Measurements from ENCODE around the gene FUT4. TPM values are rescaled to one million over a fixed set of nuclear protein-coding genes. Genes with fewer than 3 reads are reported as not detected.

The FUT4 gene
- total RNA-seq, 1 donor: 4.3 TPM

- no peak overlapping the region for H3K4me3 ChIP-seq (ENCODE audit: low read depth, low read length)
- DNase-seq (ENCODE audit: low read depth): no peak
- TF ChIP-seq, protein P1, sequence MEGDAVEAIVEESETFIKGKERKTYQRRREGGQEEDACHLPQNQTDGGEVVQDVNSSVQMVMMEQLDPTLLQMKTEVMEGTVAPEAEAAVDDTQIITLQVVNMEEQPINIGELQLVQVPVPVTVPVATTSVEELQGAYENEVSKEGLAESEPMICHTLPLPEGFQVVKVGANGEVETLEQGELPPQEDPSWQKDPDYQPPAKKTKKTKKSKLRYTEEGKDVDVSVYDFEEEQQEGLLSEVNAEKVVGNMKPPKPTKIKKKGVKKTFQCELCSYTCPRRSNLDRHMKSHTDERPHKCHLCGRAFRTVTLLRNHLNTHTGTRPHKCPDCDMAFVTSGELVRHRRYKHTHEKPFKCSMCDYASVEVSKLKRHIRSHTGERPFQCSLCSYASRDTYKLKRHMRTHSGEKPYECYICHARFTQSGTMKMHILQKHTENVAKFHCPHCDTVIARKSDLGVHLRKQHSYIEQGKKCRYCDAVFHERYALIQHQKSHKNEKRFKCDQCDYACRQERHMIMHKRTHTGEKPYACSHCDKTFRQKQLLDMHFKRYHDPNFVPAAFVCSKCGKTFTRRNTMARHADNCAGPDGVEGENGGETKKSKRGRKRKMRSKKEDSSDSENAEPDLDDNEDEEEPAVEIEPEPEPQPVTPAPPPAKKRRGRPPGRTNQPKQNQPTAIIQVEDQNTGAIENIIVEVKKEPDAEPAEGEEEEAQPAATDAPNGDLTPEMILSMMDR (IDR thresholded peaks at IDR 0.05; ENCODE audit: insufficient read depth, low read depth, low read length): no peak
Measured at GRCh38 chr11:94533206-94533605, 10.5 kb upstream of the FUT4 start.

DNA sequence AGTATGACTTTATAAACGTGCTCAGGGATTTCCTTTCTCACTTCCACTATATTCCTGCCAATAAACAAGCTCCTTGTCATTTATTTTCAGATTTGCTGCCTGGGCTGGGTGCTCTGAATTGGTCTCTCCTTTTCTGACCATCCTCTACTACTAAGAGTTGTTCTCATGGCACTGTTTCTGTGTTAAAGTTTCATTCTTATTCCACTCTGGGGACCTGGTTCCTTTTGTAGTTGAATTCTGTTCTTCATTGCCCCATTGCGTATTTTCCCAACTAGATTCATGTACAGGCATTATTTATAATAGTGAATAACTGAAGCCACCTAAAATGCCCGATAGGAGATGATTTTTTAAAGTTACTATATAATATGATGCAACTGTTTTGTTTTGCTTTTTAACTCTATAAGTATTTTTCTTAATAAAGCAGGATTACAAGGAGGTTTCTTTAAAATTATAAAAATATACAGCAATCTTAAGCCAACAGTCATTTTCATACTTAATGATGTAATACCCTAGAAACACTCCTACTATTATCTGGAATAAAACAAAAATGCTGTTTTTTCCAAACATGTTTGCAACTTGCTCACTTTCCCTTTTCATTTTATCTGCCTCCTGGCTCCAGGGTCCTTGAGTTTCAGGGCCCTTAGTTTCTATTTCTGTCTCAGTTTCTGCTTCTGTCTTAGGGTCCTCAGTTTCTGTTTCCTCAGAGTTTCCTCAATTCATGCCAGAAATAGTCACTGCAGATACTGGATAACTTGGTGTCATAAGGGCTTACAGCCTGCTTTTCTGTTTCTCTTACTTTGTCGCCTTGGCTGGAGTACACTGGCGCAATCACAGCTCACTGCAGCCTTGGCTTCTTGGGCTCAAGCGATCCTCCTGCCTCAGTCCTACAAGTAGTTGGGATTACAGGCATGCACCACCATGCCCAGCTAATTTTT is 9.8 kb upstream of the FUT4 start:
- DNase-seq (ENCODE audit: low read depth): no peak
- no peak overlapping the region for H3K4me3 ChIP-seq (ENCODE audit: low read depth, low read length)
- TF ChIP-seq, protein P1 (IDR thresholded peaks at IDR 0.05; ENCODE audit: insufficient read depth, low read depth, low read length): no peak

- DNase-seq (ENCODE audit: low read depth): no peak
- TF ChIP-seq, protein P1 (IDR thresholded peaks at IDR 0.05; ENCODE audit: insufficient read depth, low read depth, low read length): no peak
- H3K4me3 ChIP-seq (ENCODE audit: low read depth, low read length): no peak overlapping the region
Measured at GRCh38 chr11:94536386-94536785, 7.3 kb upstream of the FUT4 start.

- peak; percentile 54 for DNase-seq (ENCODE audit: low read depth)
- TF ChIP-seq, protein P1 (IDR thresholded peaks at IDR 0.05; ENCODE audit: insufficient read depth, low read depth, low read length): no peak
- H3K4me3 ChIP-seq (ENCODE audit: low read depth, low read length): no peak overlapping the region
Measured at GRCh38 chr11:94537031-94537600, 6.6 kb upstream of the FUT4 start.

DNA sequence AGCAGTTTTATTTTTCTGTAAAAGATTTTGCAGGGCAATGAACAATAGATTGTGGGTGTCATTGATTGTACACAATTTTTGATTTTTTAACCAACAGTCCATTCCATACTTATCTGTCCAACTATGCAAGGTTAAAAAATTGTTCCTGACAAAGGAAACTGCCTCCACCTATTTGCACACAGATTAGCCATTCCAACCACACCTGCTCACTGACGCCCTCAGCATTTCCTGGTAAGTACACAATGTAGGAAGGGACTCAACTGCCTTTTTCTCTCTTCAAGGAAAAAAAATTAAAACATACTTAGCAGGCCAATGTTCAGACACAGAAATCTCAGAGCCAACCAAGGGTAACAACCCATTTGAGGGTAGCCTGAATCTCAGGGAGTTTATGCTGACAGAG is 4.3 kb upstream of the FUT4 start:
- TF ChIP-seq, protein P1 (IDR thresholded peaks at IDR 0.05; ENCODE audit: insufficient read depth, low read depth, low read length): no peak
- no peak overlapping the region for H3K4me3 ChIP-seq (ENCODE audit: low read depth, low read length)
- no peak for DNase-seq (ENCODE audit: low read depth)

GRCh38 chr11:94544646-94545263 is 1.0 kb downstream of the FUT4 start:
- TF ChIP-seq, protein P1 (IDR thresholded peaks at IDR 0.05; ENCODE audit: insufficient read depth, low read depth, low read length): no peak
- H3K4me3 ChIP-seq (ENCODE audit: low read depth, low read length): peak overlapping the region; percentile 62
- DNase-seq (ENCODE audit: low read depth): peak; percentile 8
